ENCODE results near the gene PANX2.

The PANX2 gene

GRCh38 chr22:50198624-50199017 lies 28.1 kb downstream of the PANX2 start:
- DNase-seq: no peak
- no peaks in the 10 kb centered on the region for H3K9me3 ChIP-seq
- H3K27ac ChIP-seq: no peak overlapping the region
- H3K27me3 ChIP-seq: no peaks in the 10 kb centered on the region
- no peak overlapping the region for H3K4me3 ChIP-seq
- no peak for TF ChIP-seq CTCF (IDR thresholded peaks at IDR 0.05)
- intact Hi-C loops (cut with DNase I; ENCODE audit: low total_unique reads): no loop called here
- H3K36me3 ChIP-seq: peaks cover 5 to 55% (median 33%) of the 10 kb centered on the region in 3 donors
- peaks cover 0 to 22% (median 19%) of the 10 kb centered on the region in 4 donors for H3K4me1 ChIP-seq

GRCh38 chr22:50199251-50199721 lies 28.8 kb downstream of the PANX2 start:
- peak overlapping the region in 1 of 2 donors; percentile 88 for H3K4me3 ChIP-seq
- TF ChIP-seq CTCF (IDR thresholded peaks at IDR 0.05): no peak
- intact Hi-C loops (cut with DNase I; ENCODE audit: low total_unique reads): no loop called here
- no peaks in the 10 kb centered on the region for H3K27me3 ChIP-seq
- H3K27ac ChIP-seq: peak overlapping the region in 1 of 2 donors; percentile 89
- H3K4me1 ChIP-seq: peaks cover 0 to 22% (median 19%) of the 10 kb centered on the region in 4 donors
- H3K36me3 ChIP-seq: peaks cover 0 to 49% (median 26%) of the 10 kb centered on the region in 3 donors
- DNase-seq: no peak
- H3K9me3 ChIP-seq: no peaks in the 10 kb centered on the region

- intact Hi-C loops (cut with DNase I; ENCODE audit: low total_unique reads): no loop called here
- H3K27ac ChIP-seq: peak overlapping the region; percentile 76 to 89
- H3K27me3 ChIP-seq: no peaks in the 10 kb centered on the region
- H3K36me3 ChIP-seq: peaks cover 0 to 42% (median 20%) of the 10 kb centered on the region in 3 donors
- no peak for TF ChIP-seq CTCF (IDR thresholded peaks at IDR 0.05)
- no peak for DNase-seq
- H3K4me1 ChIP-seq: peaks cover 0 to 22% (median 19%) of the 10 kb centered on the region in 4 donors
- H3K4me3 ChIP-seq: peak overlapping the region; percentile 80 to 88
- no peaks in the 10 kb centered on the region for H3K9me3 ChIP-seq
These were observed 29.4 kb downstream of the PANX2 start for GRCh38 chr22:50199829-50200460.

GRCh38 chr22:50200461-50201190 lies 30.1 kb downstream of the PANX2 start, which contains the start of gene SELENOO:
Gene SELENOO (plus strand): TSS chr22:50201011. CDS start chr22:50201037, 26 bp downstream.
- DNase-seq: peak; percentile 88 to 95
- peaks cover 0 to 38% (median 18%) of the 10 kb centered on the region in 3 donors for H3K36me3 ChIP-seq
- H3K4me1 ChIP-seq: peaks cover 0 to 22% (median 19%) of the 10 kb centered on the region in 4 donors
- H3K27me3 ChIP-seq: no peaks in the 10 kb centered on the region
- H3K9me3 ChIP-seq: no peaks in the 10 kb centered on the region
- peak within 1 kb of the TSS; percentile 76 to 89 for H3K27ac ChIP-seq
- TF ChIP-seq CTCF (IDR thresholded peaks at IDR 0.05): no peak
- peak within 1 kb of the TSS; percentile 80 to 88 for H3K4me3 ChIP-seq
- intact Hi-C loops (cut with DNase I; ENCODE audit: low total_unique reads): no loop called here

GRCh38 chr22:50201191-50202129 lies 30.9 kb downstream of the PANX2 start:
- no peaks in the 10 kb centered on the region for H3K27me3 ChIP-seq
- intact Hi-C loops (cut with DNase I; ENCODE audit: low total_unique reads): no loop called here
- TF ChIP-seq CTCF (IDR thresholded peaks at IDR 0.05): peak in 1 of 2 experiments; percentile 11
- peak overlapping the region; percentile 76 to 89 for H3K27ac ChIP-seq
- H3K9me3 ChIP-seq: no peaks in the 10 kb centered on the region
- peaks cover 0 to 22% (median 19%) of the 10 kb centered on the region in 4 donors for H3K4me1 ChIP-seq
- no peak for DNase-seq
- H3K36me3 ChIP-seq: peaks cover 0 to 38% (median 20%) of the 10 kb centered on the region in 3 donors
- H3K4me3 ChIP-seq: peak overlapping the region; percentile 80 to 88
